ENCODE measurements around the gene CD1B.
"Not testable (repeated sequence)": the region's sequence is repeated elsewhere in the genome, so short reads cannot be mapped to it uniquely, and the experiment has no call there.

The CD1B gene

GRCh38 chr1:158357441-158357840 is 26.1 kb upstream of the CD1B start:
- H3K4me3 ChIP-seq (replicated peaks; ENCODE audit: low read depth, low read length) = no peak overlapping the region
- no peak for TF ChIP-seq CTCF (IDR thresholded peaks at IDR 0.05; ENCODE audit: low read depth, low read length, missing control alignments)
- DNase-seq (ENCODE audit: extremely low read depth, low read depth) = no peak

- no peak overlapping the region for H3K4me3 ChIP-seq (replicated peaks; ENCODE audit: low read depth, low read length)
- TF ChIP-seq CTCF (IDR thresholded peaks at IDR 0.05; ENCODE audit: low read depth, low read length, missing control alignments) = no peak
These were observed 25.3 kb upstream of the CD1B start for GRCh38 chr1:158356616-158357015.

GRCh38 chr1:158355773-158356285 is 24.5 kb upstream of the CD1B start:
- no peak for DNase-seq (ENCODE audit: extremely low read depth, low read depth)
- H3K4me3 ChIP-seq (replicated peaks; ENCODE audit: low read depth, low read length) = no peak overlapping the region
- no peak for TF ChIP-seq CTCF (IDR thresholded peaks at IDR 0.05; ENCODE audit: low read depth, low read length, missing control alignments)

More at GRCh38 chr1:158356616-158357015, 25.3 kb upstream of the CD1B start:
- DNase-seq (ENCODE audit: extremely low read depth, low read depth) = no peak

- no peak overlapping the region for H3K4me3 ChIP-seq (replicated peaks; ENCODE audit: low read depth, low read length)
- no peak for DNase-seq (ENCODE audit: extremely low read depth, low read depth)
- no peak for TF ChIP-seq CTCF (IDR thresholded peaks at IDR 0.05; ENCODE audit: low read depth, low read length, missing control alignments)
These were observed 22.9 kb upstream of the CD1B start for GRCh38 chr1:158354255-158354654.

- H3K4me3 ChIP-seq (replicated peaks; ENCODE audit: low read depth, low read length) = no peak within 1 kb of the TSS
- no peak for TF ChIP-seq CTCF (IDR thresholded peaks at IDR 0.05; ENCODE audit: low read depth, low read length, missing control alignments)
- DNase-seq (ENCODE audit: extremely low read depth, low read depth) = no peak
These were observed 22.2 kb upstream of the CD1B start, which contains the start of gene CD1E for GRCh38 chr1:158353303-158354075. Gene CD1E, plus strand, starts transcription at chr1:158353894. Its CDS starts 95 bp downstream, at chr1:158353989.

GRCh38 chr1:158348946-158349345 is 17.6 kb upstream of the CD1B start:
- not testable (repeated sequence) for H3K4me3 ChIP-seq (replicated peaks; ENCODE audit: low read depth, low read length); DNase-seq (ENCODE audit: extremely low read depth, low read depth)

GRCh38 chr1:158336413-158336812 is 5.1 kb upstream of the CD1B start:
- not testable (repeated sequence) for DNase-seq (ENCODE audit: extremely low read depth, low read depth); H3K4me3 ChIP-seq (replicated peaks; ENCODE audit: low read depth, low read length)

GRCh38 chr1:158335213-158335532 is 3.8 kb upstream of the CD1B start:
- no peak for DNase-seq (ENCODE audit: extremely low read depth, low read depth)
- H3K4me3 ChIP-seq (replicated peaks; ENCODE audit: low read depth, low read length) = no peak overlapping the region
- TF ChIP-seq CTCF (IDR thresholded peaks at IDR 0.05; ENCODE audit: low read depth, low read length, missing control alignments) = no peak

Measured in HFF-Myc (cell line).